IMR-90 (cell line): ENCODE data around the gene CDKN2D. TPM values are rescaled to one million over a fixed set of nuclear protein-coding genes. Genes with fewer than 3 reads are reported as not detected.

Experiments used
- ATAC-seq: fragments of 200-7000 bp; cut with Tn5 transposase; 2 replicates; pipeline ENCODE4 v1.9.1; 2020; ENCODE audit warnings: low read depth, mild to moderate bottlenecking, moderate library complexity
- BruUV-seq: library from RNA; stranded (reverse); fragments of 400-500 nt; replicated peaks from 2 replicates; lab custom pipeline; 2021; lab: Mats Ljungman, UMichigan
- CTCF ChIA-PET: fragments of 300-600 bp; formaldehyde crosslinking; extraction: SDS; loops from one replicate; lab custom pipeline; 2021; ENCODE audit warnings: antibody characterized with exemption; lab: Yijun Ruan, JAX
- POLR2A ChIA-PET: fragments of 300-600 bp; sonication (Branson Sonifier 250); formaldehyde crosslinking; loops from one replicate; lab custom pipeline; 2022; ENCODE audit warnings: antibody characterized with exemption; ENCODE audit not compliant: unreplicated experiment; lab: Charles Lee
- DNase-seq: peaks from one replicate; pipeline ENCODE4 v3.0.0; 2013
- H2AFZ ChIP-seq: replicated peaks from 2 replicates; pipeline ENCODE3; 2013; ENCODE audit warnings: low read length, mild to moderate bottlenecking; ENCODE audit not compliant: poor library complexity
- H2AK5ac ChIP-seq: 2 replicates; pipeline ENCODE4 v1.6.1; 2013; ENCODE audit warnings: low read depth, low read length, inconsistent platforms
- H2AK9ac ChIP-seq: replicated peaks from 2 replicates; pipeline ENCODE3; 2013; ENCODE audit warnings: mild to moderate bottlenecking, low read depth, low read length, moderate library complexity; ENCODE audit not compliant: poor library complexity
- H2BK120ac ChIP-seq: 2 replicates; pipeline ENCODE4 v1.6.1; 2013; ENCODE audit warnings: low read depth, low read length, inconsistent platforms
- H2BK15ac ChIP-seq: 3 replicates; pipeline ENCODE4 v1.6.1; 2013; ENCODE audit warnings: low read depth, low read length, inconsistent platforms
- H2BK20ac ChIP-seq: 2 replicates; pipeline ENCODE4 v1.6.1; 2013; ENCODE audit warnings: low read depth, mild to moderate bottlenecking, inconsistent platforms, low read length, moderate library complexity
- H2BK5ac ChIP-seq: 2 replicates; pipeline ENCODE4 v1.6.1; 2013; ENCODE audit warnings: mild to moderate bottlenecking, low read depth, low read length, inconsistent platforms; ENCODE audit not compliant: poor library complexity, severe bottlenecking
- H3K14ac ChIP-seq: replicated peaks from 2 replicates; pipeline ENCODE4 v1.6.1; 2013; ENCODE audit warnings: low read depth, low read length, inconsistent platforms
- H3K18ac ChIP-seq: 2 replicates; pipeline ENCODE4 v1.6.1; 2013; ENCODE audit warnings: low read depth, low read length, control low read depth
- H3K23ac ChIP-seq: 2 replicates; pipeline ENCODE4 v1.6.1; 2013; ENCODE audit warnings: low read depth, low read length, inconsistent platforms
- H3K27ac ChIP-seq: 2 replicates; pipeline ENCODE4 v1.5.1; 2013; ENCODE audit warnings: mild to moderate bottlenecking, control low read depth, low read length; ENCODE audit not compliant: insufficient read depth
- H3K27me3 ChIP-seq: 2 replicates; pipeline ENCODE4 v1.6.1; 2013; ENCODE audit warnings: low read length; ENCODE audit not compliant: control insufficient read depth, insufficient read depth
- H3K36me3 ChIP-seq: 2 replicates; pipeline ENCODE4 v1.6.1; 2013; ENCODE audit warnings: low read length, mixed read lengths; ENCODE audit not compliant: control insufficient read depth, insufficient read depth
- H3K4ac ChIP-seq: 2 replicates; pipeline ENCODE4 v1.6.1; 2013; ENCODE audit warnings: low read depth, low read length, inconsistent platforms
- H3K4me1 ChIP-seq: 2 replicates; pipeline ENCODE4 v1.6.1; 2013; ENCODE audit warnings: low read length, mixed read lengths; ENCODE audit not compliant: control insufficient read depth, insufficient read depth
- H3K4me2 ChIP-seq: 2 replicates; pipeline ENCODE4 v1.6.1; 2013; ENCODE audit warnings: low read depth, mild to moderate bottlenecking, control low read depth, low read length, moderate library complexity
- H3K4me3 ChIP-seq: 2 replicates; pipeline ENCODE4 v1.5.1; 2013; ENCODE audit warnings: low read depth, mild to moderate bottlenecking, control low read depth, low read length, moderate library complexity; ENCODE audit not compliant: insufficient read depth
- H3K56ac ChIP-seq: 2 replicates; pipeline ENCODE4 v1.6.1; 2013; ENCODE audit warnings: low read length, inconsistent platforms; ENCODE audit not compliant: insufficient read depth; ENCODE audit errors: extremely low read depth
- H3K79me1 ChIP-seq, 2 experiments: 2 replicates each; pipeline ENCODE4 v1.6.1; 2013; ENCODE audit warnings: low read length in 2 of 2, inconsistent platforms in 1 of 2, low read depth in 1 of 2
- H3K9ac ChIP-seq: 2 replicates; pipeline ENCODE4 v1.6.1; 2013; ENCODE audit warnings: low read depth, low read length, control low read depth
- H3K9me1 ChIP-seq: 2 replicates; pipeline ENCODE4 v1.6.1; 2013; ENCODE audit warnings: low read length, inconsistent platforms; ENCODE audit not compliant: insufficient read depth
- H3K9me3 ChIP-seq: 2 replicates; pipeline ENCODE4 v1.6.1; 2013; ENCODE audit warnings: low read length; ENCODE audit not compliant: control insufficient read depth, insufficient read depth
- H4K20me1 ChIP-seq: 2 replicates; pipeline ENCODE4 v1.6.1; 2013; ENCODE audit warnings: low read length, inconsistent platforms; ENCODE audit not compliant: insufficient read depth
- H4K5ac ChIP-seq: 2 replicates; pipeline ENCODE4 v1.6.1; 2013; ENCODE audit warnings: mild to moderate bottlenecking, low read depth, low read length, control low read depth
- H4K8ac ChIP-seq, 2 experiments: 2 replicates each; pipeline ENCODE4 v1.6.1; 2013; ENCODE audit warnings: low read depth in 2 of 2, low read length in 2 of 2, control low read depth in 1 of 2, inconsistent platforms in 1 of 2
- H4K91ac ChIP-seq: 2 replicates; pipeline ENCODE4 v1.6.1; 2013; ENCODE audit warnings: low read depth, low read length, inconsistent platforms; ENCODE audit not compliant: insufficient read depth
- BHLHE40 ChIP-seq: fragments of 150-350 bp; IDR thresholded peaks from 2 replicates; pipeline ENCODE4 v1.6.1; 2016; ENCODE audit warnings: mild to moderate bottlenecking, low read depth, low read length
- CEBPB ChIP-seq: IDR thresholded peaks from 2 replicates; pipeline ENCODE4 v1.6.1; 2012; ENCODE audit warnings: low read depth, low read length, improper control_type of control experiment
- CHD1 ChIP-seq: IDR thresholded peaks from 2 replicates; pipeline ENCODE4 v1.6.1; 2012; ENCODE audit warnings: low read depth, low read length, improper control_type of control experiment
- CTCF ChIP-seq: conservative IDR thresholded peaks from 2 replicates; pipeline ENCODE4 v1.5.1; 2012; ENCODE audit warnings: mild to moderate bottlenecking, low read depth, low read length, improper control_type of control experiment
- ELK1 ChIP-seq: fragments of 150-350 bp; IDR thresholded peaks from 2 replicates; pipeline ENCODE4 v1.6.1; 2016; ENCODE audit warnings: low read depth, mild to moderate bottlenecking, low read length, moderate library complexity, borderline replicate concordance
- FOS ChIP-seq: fragments of 150-350 bp; IDR thresholded peaks from 2 replicates; pipeline ENCODE4 v1.6.1; 2016; ENCODE audit warnings: low read depth, low read length
- MAZ ChIP-seq: IDR thresholded peaks from 2 replicates; pipeline ENCODE4 v1.6.1; 2012; ENCODE audit warnings: low read depth, mild to moderate bottlenecking, low read length, improper control_type of control experiment, moderate library complexity, borderline replicate concordance
- MXI1 ChIP-seq: IDR thresholded peaks from 2 replicates; pipeline ENCODE4 v1.6.1; 2012; ENCODE audit warnings: low read depth, mild to moderate bottlenecking, low read length, moderate library complexity, borderline replicate concordance
- POLR2A ChIP-seq: IDR thresholded peaks from 2 replicates; pipeline ENCODE4 v1.6.1; 2012; ENCODE audit warnings: mild to moderate bottlenecking, low read depth, low read length
- RAD21 ChIP-seq: IDR thresholded peaks from 2 replicates; pipeline ENCODE4 v1.6.1; 2012; ENCODE audit warnings: low read length, improper control_type of control experiment
- RCOR1 ChIP-seq: IDR thresholded peaks from 2 replicates; pipeline ENCODE4 v1.6.1; 2012; ENCODE audit warnings: mild to moderate bottlenecking, low read length, improper control_type of control experiment; ENCODE audit not compliant: insufficient replicate concordance
- RFX5 ChIP-seq: IDR thresholded peaks from 2 replicates; pipeline ENCODE4 v1.8.0; 2012; ENCODE audit warnings: low read depth, mild to moderate bottlenecking, low read length, moderate library complexity
- USF2 ChIP-seq: fragments of 150-350 bp; IDR thresholded peaks from 2 replicates; pipeline ENCODE4 v1.6.1; 2017; ENCODE audit warnings: mild to moderate bottlenecking, antibody characterized with exemption, low read length, low read depth
- WGBS, 2 experiments: methylation state at CpG; one replicate each; pipeline versions ENCODE4 v1.1.5 to v1.1.7; 2013; ENCODE audit warnings: missing lambda C conversion rate in 2 of 2; ENCODE audit not compliant: insufficient read length in 1 of 2; ENCODE audit errors: extremely low coverage in 2 of 2; 5-methylcytosine and 5-hydroxymethylcytosine counted together
- dilution Hi-C: fragments of 300-500 bp; cut with HindIII; formaldehyde crosslinking; loops from one replicate; pipeline ENCODE4 v1.14.3; 2018; ENCODE audit warnings: low sequenced_read_pairs; ENCODE audit not compliant: unreplicated experiment
- in situ Hi-C: fragments of 300-500 bp; cut with MboI; formaldehyde crosslinking; loops from 3 replicates; pipeline ENCODE4 v1.14.3; 2019; ENCODE audit warnings: low sequenced_read_pairs, inconsistent platforms, mixed read lengths
- intact Hi-C: fragments of 100-400 bp; cut with micrococcal nuclease; formaldehyde crosslinking; loops from 2 replicates; pipeline ENCODE4 v1.10.0; 2022
- polyA plus RNA-seq, 3 experiments: library from polyadenylated mRNA; depleted of rRNA; stranded (reverse); fragments of >200 nt; gene quantifications; 2 replicates each; pipeline ENCODE4 v1.2.3, GENCODE V29; 2012; ENCODE audit warnings: low replicate concordance in 1 of 3
- total RNA-seq: library from RNA; depleted of rRNA; stranded (reverse); fragments of >200 nt; gene quantifications from 2 replicates; pipeline ENCODE4 v1.2.3, GENCODE V29; 2012

Gene CDKN2D
- total and polyA plus RNA-seq, 2 of the 4 experiments (the other 2 are of a cell fraction) = 3.6 to 8.5 TPM

- no peaks in the 10 kb centered on the region for H3K36me3 ChIP-seq
- no peak overlapping the region for H3K4me3 ChIP-seq
- H3K9me1 ChIP-seq = no peaks in the 10 kb centered on the region; the same call in 1 of the 2 replicates
- H2BK20ac ChIP-seq = no peak overlapping the region
- POLR2A ChIA-PET = no interaction called here
- no peak overlapping the region for H3K56ac ChIP-seq
- no peak overlapping the region for H3K9ac ChIP-seq
- H2BK120ac ChIP-seq = no peak overlapping the region
- no peak for DNase-seq
- no peak overlapping the region for H3K23ac ChIP-seq
- no peak for ATAC-seq
- no peaks in the 10 kb centered on the region for H3K4me1 ChIP-seq
- no peak overlapping the region for H2BK15ac ChIP-seq
- intact Hi-C loops (no loop called here), in situ Hi-C loops (no loop called here), dilution Hi-C loops (no loop called here)
- H2BK5ac ChIP-seq = no peak overlapping the region
- H3K4ac ChIP-seq = no peak overlapping the region
- H3K18ac ChIP-seq = no peak overlapping the region
- peaks cover 7% of the 10 kb centered on the region for H3K27me3 ChIP-seq
- no peak overlapping the region for H3K4me2 ChIP-seq
- no peaks in the 10 kb centered on the region for H3K79me1 ChIP-seq
- CTCF ChIA-PET = no interaction called here
- H2AK5ac ChIP-seq = no peak overlapping the region
- TF ChIP-seq CTCF (no peak), CEBPB (no peak), FOS (no peak), MAZ (no peak), USF2 (no peak), RFX5 (no peak), CHD1 (no peak), BHLHE40 (no peak), POLR2A (no peak), ELK1 (no peak), RAD21 (no peak), MXI1 (no peak), RCOR1 (no peak)
- no peak overlapping the region for H2AK9ac ChIP-seq
- BruUV-seq = no TSS peak
- 74% methylated on average over 6 of the region's 20 CpGs; no CpG with 5 or more reads in 1 of the 2 experiments for WGBS, 2 experiments
- H4K20me1 ChIP-seq = no peaks in the 10 kb centered on the region; the same call in 1 of the 2 replicates
- no peaks in the 10 kb centered on the region for H3K9me3 ChIP-seq
- H4K8ac ChIP-seq = no peak overlapping the region
- H3K27ac ChIP-seq = no peak overlapping the region
- H3K14ac ChIP-seq = no peak overlapping the region
- H4K5ac ChIP-seq = no peak overlapping the region
- H4K91ac ChIP-seq = no peak overlapping the region
- H2AFZ ChIP-seq = no peak overlapping the region
Observed at GRCh38 chr19:10538204-10538983, 30.4 kb downstream of the CDKN2D start.
